ENCODE measurements around the gene SKIDA1. TPM values are rescaled to one million over a fixed set of nuclear protein-coding genes. Genes with fewer than 3 reads are reported as not detected.

SKIDA1 gene
- 0.73 and 0.78 TPM in 2 replicates for total RNA-seq

GRCh38 chr10:21525367-21526187, at the start of gene SKIDA1:
TSS of gene SKIDA1 (minus strand) at chr10:21525682. CDS start at chr10:21517822, 7,860 bp downstream.

GRCh38 chr10:21533467-21534279, 8.2 kb upstream of the SKIDA1 start, which contains the start of gene MLLT10:
TSS of gene MLLT10 (plus strand) at chr10:21534232. CDS start at chr10:21534645, 413 bp downstream.

Small RNA genes within 50 kb of the gene (small RNA-seq; reads per million reads assigned to genes)
- gene MIR1915, result not detected
- gene RF00019, result not detected
- gene RNU6-306P, result not detected

Other genes starting within 250 kb of the SKIDA1 start
- gene MLLT10, start 8.6 kb upstream of the SKIDA1 start, total RNA-seq, result 37.1 and 45.7 TPM in 2 replicates